Gastrocnemius medialis (tissue), 4 donors: ENCODE results near the gene LRCH1. TPM values are rescaled to one million over a fixed set of nuclear protein-coding genes. Genes with fewer than 3 reads are reported as not detected.

Experiments
- ATAC-seq, 2 donors: fragments of 150-250 bp; one replicate each; pipeline ENCODE4 v1.9.1; 2016
- DNase-seq, 2 donors: peaks; one replicate each; pipeline ENCODE4 v3.0.0-alpha.2; 2019
- H3K27ac ChIP-seq, 4 donors: fragments of 200-600 bp; sonication (generic); 1 replicate in 1 of 4; 2 replicates in 3 of 4; pipeline ENCODE4 v1.5.1; 2016 to 2018; ENCODE audit warnings: mild to moderate bottlenecking in 2 of 4, moderate library complexity in 1 of 4
- H3K27me3 ChIP-seq, 3 donors: fragments of 200-600 bp; sonication (generic) in 2 of 3; 1 replicate in 1 of 3; 2 replicates in 2 of 3; pipeline versions ENCODE4 v1.5.1 to v1.6.0; 2016 to 2019; ENCODE audit warnings: mild to moderate bottlenecking in 1 of 3, moderate library complexity in 1 of 3
- H3K36me3 ChIP-seq, 2 donors: fragments of 200-600 bp; sonication (generic) in 1 of 2; one replicate each; pipeline ENCODE4 v1.5.1; 2017 to 2018
- H3K4me1 ChIP-seq, 2 donors: fragments of 200-600 bp; sonication (generic) in 1 of 2; one replicate each; pipeline ENCODE4 v1.5.1; 2016 to 2017; ENCODE audit warnings: mild to moderate bottlenecking in 2 of 2
- H3K4me3 ChIP-seq, 4 donors: fragments of 200-600 bp; sonication (generic) in 3 of 4; 1 replicate in 1 of 4; 2 replicates in 3 of 4; pipeline ENCODE4 v1.5.1; 2016 to 2019; ENCODE audit warnings: mild to moderate bottlenecking in 2 of 4
- H3K9me3 ChIP-seq, 3 donors: fragments of 200-600 bp; sonication (generic) in 2 of 3; 1 replicate in 1 of 3; 2 replicates in 2 of 3; pipeline ENCODE4 v1.5.1; 2016 to 2019
- CTCF ChIP-seq, 5 experiments: fragments of 450-650 bp in 3 of 5; fragments of 200-600 bp in 2 of 5; sonication (generic) in 2 of 5; IDR thresholded peaks in 4 of 5; conservative IDR thresholded peaks in 1 of 5; 1 replicate in 4 of 5; 2 replicates in 1 of 5; pipeline ENCODE4 v1.5.1; 2016 to 2019; ENCODE audit warnings: antibody characterized with exemption in 5 of 5, mild to moderate bottlenecking in 3 of 5, moderate library complexity in 3 of 5
- POLR2A ChIP-seq, 2 donors: fragments of 450-650 bp; IDR thresholded peaks; one replicate each; pipeline ENCODE4 v1.6.1; 2017; ENCODE audit warnings: antibody characterized with exemption in 2 of 2, mild to moderate bottlenecking in 2 of 2, moderate library complexity in 2 of 2
- in situ Hi-C, 4 donors: fragments of 200-750 bp; cut with MboI; loops; one replicate each; pipeline versions ENCODE4 v1.15.0 to v1.8.0; 2017; ENCODE audit warnings: low sequenced_read_pairs in 4 of 4
- intact Hi-C: fragments of 100-400 bp; cut with DNase I; formaldehyde crosslinking; loops from one replicate; pipeline ENCODE4 v1.15.1; 2023; ENCODE audit warnings: low total_unique reads
- total RNA-seq, 4 donors: library from RNA; depleted of rRNA; stranded (reverse); fragments of >200 nt; gene quantifications; one replicate each; pipeline versions ENCODE4 v1.1.0 to v1.2.3, GENCODE V29; 2016

Gene LRCH1
- total RNA-seq, 4 donors from 2014 or later = 3.4 to 5.0 (median 3.9) TPM

- intact Hi-C loops = loop anchor here (1.0 to 5.0 kb wide), 3 partner anchors 123 to 243 kb away; partner anchors contain the start of gene ESD
- Histone ChIP-seq H3K4me3 (peak overlapping the region; percentile 60 to 98 (median 88)), H3K36me3 (no peaks in the 10 kb centered on the region), H3K4me1 (peaks cover 14 to 23% of the 10 kb centered on the region in 2 donors), H3K9me3 (no peaks in the 10 kb centered on the region), H3K27me3 (no peaks in the 10 kb centered on the region), H3K27ac (peak overlapping the region; percentile 72 to 87 (median 83))
- TF ChIP-seq CTCF (IDR thresholded peaks at IDR 0.05 in 4 of 5, conservative IDR thresholded peaks at IDR 0.05 in 1 of 5) (peak in 3 of 5 experiments; percentile 14 to 37 (median 19)), POLR2A (IDR thresholded peaks at IDR 0.05) (peak in 1 of 2 donors; percentile 34)
- peak; percentile 48 to 57 for ATAC-seq
- peak; percentile 23 to 30 for DNase-seq
- in situ Hi-C loops = loop anchor here in 3 of 4 donors (5.0 to 10.0 kb wide), 2 partner anchors 161 to 168 kb away; no protein-coding TSS in a partner anchor
Observed at GRCh38 chr13:46553886-46554858, 1.2 kb downstream of the LRCH1 start.

GRCh38 chr13:46554951-46555350, 2.0 kb downstream of the LRCH1 start:
- in situ Hi-C loops (loop anchor here in 3 of 4 donors (5.0 to 10.0 kb wide), 2 partner anchors 160 to 167 kb away; no protein-coding TSS in a partner anchor), intact Hi-C loops (loop anchor here (5.0 kb wide), 2 partner anchors 122 to 242 kb away; partner anchors contain the start of gene ESD)
- Histone ChIP-seq H3K27me3 (no peaks in the 10 kb centered on the region), H3K36me3 (no peaks in the 10 kb centered on the region), H3K4me3 (peak overlapping the region; percentile 60 to 98 (median 88)), H3K9me3 (no peaks in the 10 kb centered on the region), H3K27ac (peak overlapping the region; percentile 72 to 87 (median 83)), H3K4me1 (peaks cover 14 to 23% of the 10 kb centered on the region in 2 donors)
- TF ChIP-seq CTCF (IDR thresholded peaks at IDR 0.05 in 4 of 5, conservative IDR thresholded peaks at IDR 0.05 in 1 of 5) (peak in 1 of 5 experiments; percentile 2), POLR2A (IDR thresholded peaks at IDR 0.05) (no peak)
- no peak for DNase-seq
- ATAC-seq = no peak

GRCh38 chr13:46555722-46556417, 2.9 kb downstream of the LRCH1 start:
- H3K4me3 ChIP-seq = no peak overlapping the region
- H3K27me3 ChIP-seq = no peaks in the 10 kb centered on the region
- no peaks in the 10 kb centered on the region for H3K9me3 ChIP-seq
- peaks cover 14 to 23% of the 10 kb centered on the region in 2 donors for H3K4me1 ChIP-seq
- intact Hi-C loops (no loop called here), in situ Hi-C loops (loop anchor here in 1 of 4 donors (10.0 kb wide), 1 partner anchor 159 kb away; no protein-coding TSS in a partner anchor)
- ATAC-seq (no peak), DNase-seq (no peak)
- no peak for TF ChIP-seq CTCF (IDR thresholded peaks at IDR 0.05 in 4 of 5, conservative IDR thresholded peaks at IDR 0.05 in 1 of 5)
- TF ChIP-seq POLR2A (IDR thresholded peaks at IDR 0.05) = no peak
- H3K36me3 ChIP-seq = no peaks in the 10 kb centered on the region
- H3K27ac ChIP-seq = peak overlapping the region in 1 of 4 donors; percentile 87

- H3K9me3 ChIP-seq = no peaks in the 10 kb centered on the region
- in situ Hi-C loops = loop anchor here in 1 of 4 donors (10.0 kb wide), 1 partner anchor 158 kb away; no protein-coding TSS in a partner anchor
- no peak for DNase-seq
- no peak overlapping the region for H3K4me3 ChIP-seq
- TF ChIP-seq CTCF (IDR thresholded peaks at IDR 0.05 in 4 of 5, conservative IDR thresholded peaks at IDR 0.05 in 1 of 5) = no peak
- TF ChIP-seq POLR2A (IDR thresholded peaks at IDR 0.05) = no peak
- intact Hi-C loops = no loop called here
- no peaks in the 10 kb centered on the region for H3K27me3 ChIP-seq
- peaks cover 12 to 21% of the 10 kb centered on the region in 2 donors for H3K4me1 ChIP-seq
- H3K27ac ChIP-seq = no peak overlapping the region
- ATAC-seq = no peak
- H3K36me3 ChIP-seq = no peaks in the 10 kb centered on the region
Observed at GRCh38 chr13:46556418-46556779, 3.4 kb downstream of the LRCH1 start.
